Measurements from ENCODE around the gene NUP43. TPM values are rescaled to one million over a fixed set of nuclear protein-coding genes. Genes with fewer than 3 reads are reported as not detected.

The NUP43 gene
- total and polyA plus RNA-seq, 2 of the 13 experiments (the other 11 are each of a cell fraction or from before 2014, with no cell fraction given) = 38.9 to 85.1 TPM

GRCh38 chr6:149717588-149718458, 28.5 kb downstream of the NUP43 start, which contains the start of gene LATS1:
Gene LATS1, minus strand, starts transcription at chr6:149718101. Its CDS starts 15,975 bp downstream, at chr6:149702126.
- Histone ChIP-seq H3K79me2 (ENCODE audit: insufficient read depth, low read length) (peaks cover 53% of the 10 kb centered on the region), H4K20me1 (ENCODE audit: insufficient read depth, low read length) (peaks cover 18% of the 10 kb centered on the region), H3K9ac (ENCODE audit: insufficient read depth, low read depth, low read length) (peak within 1 kb of the TSS; percentile 100), H3K36me3 (replicated peaks in 1 of 2; ENCODE audit: control insufficient read depth in 1 of 2, insufficient read depth in 2 of 2, low read length in 2 of 2) (peaks cover 0 to 4% of the 10 kb centered on the region in 2 experiments; a peak in 1 of 5 replicates), H2AFZ (ENCODE audit: low read length) (peak within 1 kb of the TSS; percentile 88), H3K4me3 (replicated peaks in 1 of 3; ENCODE audit: insufficient read depth in 1 of 3, low read depth in 2 of 3, low read length in 3 of 3) (peak within 1 kb of the TSS; percentile 79 to 97 (median 96)), H3K9me3 (ENCODE audit: low read length) (no peaks in the 10 kb centered on the region), H3K27me3 (ENCODE audit: control insufficient read depth in 1 of 2, insufficient read depth in 2 of 2, low read length in 2 of 2) (no peaks in the 10 kb centered on the region; a peak in 1 of 5 replicates), H3K27ac (ENCODE audit: extremely low read length, insufficient read depth, low read length) (peak within 1 kb of the TSS; percentile 97), H3K4me2 (ENCODE audit: low read depth, low read length) (peak within 1 kb of the TSS; percentile 84), H3K4me1 (ENCODE audit: insufficient read depth, low read length) (peaks cover 23% of the 10 kb centered on the region)
- no TSS peak for BruUV-seq (replicated peaks)
- WGBS (ENCODE audit: low lambda C conversion rate) = 3% methylated on average over 35 of the region's 82 CpGs
- intact Hi-C loops (cut with micrococcal nuclease; ENCODE audit: unreplicated experiment) = loop anchor here (5.0 kb wide), 1 partner anchor 151 kb away; the partner anchor contains the start of gene GINM1
- ATAC-seq (peak; percentile 94), DNase-seq (ENCODE audit: low spot score) (peak; percentile 81), FAIRE-seq (no peak)
- POLR2A ChIA-PET = interaction anchor here (0.7 to 3.7 kb wide), 21 partner anchors 8 to 207 kb away, joined by 3 to 77 read pairs (median 5); partner anchors contain the start of genes GINM1, KATNA1, NUP43 and PCMT1
- in situ Hi-C loops (cut with HindIII; ENCODE audit: extremely low pct_ligation_motif_present, low pct_unique_long_range_greater_than_20kb) = loop anchor here (10.0 kb wide), 1 partner anchor 153 kb away; the partner anchor contains the start of gene GINM1
- CTCF ChIA-PET (ENCODE audit: low intra/inter-chr PET ratio, low total read pairs) = no interaction called here
- TF ChIP-seq FOXO4 (CRISPR knock-in tag; conservative IDR thresholded peaks at IDR 0.05) = peak; percentile 97
- TF ChIP-seq SOX13 (IDR thresholded peaks at IDR 0.05) = no peak; the same call in 1 of the 2 replicates
- TF ChIP-seq SOX13 (CRISPR knock-in tag; conservative IDR thresholded peaks at IDR 0.05 in 1 of 2, IDR thresholded peaks at IDR 0.05 in 1 of 2) = peak in 1 of 2 experiments; percentile 44; a peak in 2 of 4 replicates
- TF ChIP-seq HNRNPK (IDR thresholded peaks at IDR 0.05; ENCODE audit: low read depth, low read length, poor library complexity, severe bottlenecking) = peak; percentile 93
- no peak for TF ChIP-seq GPN1 (CRISPR knock-in tag; IDR thresholded peaks at IDR 0.05; ENCODE audit: borderline replicate concordance)
- no peak for TF ChIP-seq EHMT2 (IDR thresholded peaks at IDR 0.05; ENCODE audit: borderline replicate concordance, low read depth, low read length)
- 0 out of 2 replicates have a peak, but pooled peaks have one; percentile 15 for TF ChIP-seq ZKSCAN8 (CRISPR knock-in tag; IDR thresholded peaks at IDR 0.05; ENCODE audit: borderline replicate concordance)
- peak; percentile 91 for TF ChIP-seq ZBTB20 (CRISPR knock-in tag; IDR thresholded peaks at IDR 0.05; ENCODE audit: borderline replicate concordance, low read depth)
- peak; percentile 91 for TF ChIP-seq GMEB1 (CRISPR knock-in tag; IDR thresholded peaks at IDR 0.05; ENCODE audit: borderline replicate concordance)
- TF ChIP-seq ATF3 (CRISPR knock-in tag; IDR thresholded peaks at IDR 0.05) = peak; percentile 10; the same call in 1 of the 2 replicates
- TF ChIP-seq SCMH1 (CRISPR knock-in tag; IDR thresholded peaks at IDR 0.05; ENCODE audit: borderline replicate concordance) = no peak
- TF ChIP-seq PITX1 (CRISPR knock-in tag; IDR thresholded peaks at IDR 0.05) = peak; percentile 72
- TF ChIP-seq ZFP41 (CRISPR knock-in tag; IDR thresholded peaks at IDR 0.05; ENCODE audit: borderline replicate concordance) = peak; percentile 94; the same call in 1 of the 2 replicates
- peak; percentile 81 for TF ChIP-seq ZNF616 (CRISPR knock-in tag; IDR thresholded peaks at IDR 0.05; ENCODE audit: low read depth)
- TF ChIP-seq ESRRA (CRISPR knock-in tag; IDR thresholded peaks at IDR 0.05; ENCODE audit: low read depth) = peak; percentile 64; the same call in 1 of the 2 replicates
- TF ChIP-seq CTCF (CRISPR knock-in tag; IDR thresholded peaks at IDR 0.05) = peak; percentile 29; the same call in 1 of the 2 replicates

All from HepG2 (cell line).